ENCODE data around the gene AK9. TPM values are rescaled to one million over a fixed set of nuclear protein-coding genes. Genes with fewer than 3 reads are reported as not detected.

The AK9 gene
- total and polyA plus RNA-seq, 2 of the 8 experiments (the other 6 are each of a cell fraction or from before 2014, with no cell fraction given) = 1.8 to 2.2 TPM

DNA sequence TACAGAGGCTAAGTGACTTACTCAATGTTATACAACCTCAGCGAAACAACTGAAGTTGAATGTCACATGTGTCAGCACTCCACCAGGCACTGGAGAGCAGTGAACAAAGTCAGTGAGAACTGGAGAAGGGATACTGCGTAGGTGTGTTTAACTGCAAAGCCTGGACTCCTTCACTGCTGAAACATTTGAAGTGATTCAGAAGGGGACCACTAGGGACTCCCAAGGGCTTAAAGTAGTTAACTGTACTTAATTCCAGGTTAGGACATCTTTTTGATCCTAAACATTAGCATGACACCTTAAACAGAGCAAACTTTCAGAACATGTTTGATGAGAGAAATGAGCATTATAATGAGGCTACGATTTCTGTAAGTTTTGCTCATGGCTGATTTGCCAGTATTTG is 163.0 kb downstream of the AK9 start:
- Histone ChIP-seq H2BK12ac (ENCODE audit: low read depth, low read length) (no peak overlapping the region), H2BK15ac (ENCODE audit: low read length) (no peak overlapping the region), H2BK5ac (ENCODE audit: low read depth, low read length) (no peak overlapping the region), H4K5ac (ENCODE audit: insufficient read length, low read depth, low read length) (no peak overlapping the region), H2BK20ac (ENCODE audit: low read length) (no peak overlapping the region), H3K9me3 (ENCODE audit: insufficient read depth in 2 of 2, low read depth in 1 of 2, low read length in 1 of 2) (peaks cover 4% of the 10 kb centered on the region in 2 experiments; a peak in 2 of 4 replicates), H3K4me3 (ENCODE audit: extremely low read depth in 1 of 4, insufficient read depth in 2 of 4, low read depth in 3 of 4, low read length in 4 of 4) (no peak overlapping the region), H3K79me1 (ENCODE audit: low read depth, low read length) (no peaks in the 10 kb centered on the region), H2BK120ac (replicated peaks; ENCODE audit: low read depth, low read length) (no peak overlapping the region), H3K27ac (ENCODE audit: low read depth, low read length) (no peak overlapping the region), H4K20me1 (replicated peaks in 1 of 2; ENCODE audit: control insufficient read depth in 1 of 2, insufficient read depth in 2 of 2, low read length in 2 of 2) (no peaks in the 10 kb centered on the region), H4K91ac (replicated peaks; ENCODE audit: insufficient read length, low read length) (no peak overlapping the region), H3K23ac (ENCODE audit: insufficient read length) (no peak overlapping the region), H3K4ac (replicated peaks; ENCODE audit: insufficient read length, low read depth, low read length) (no peak overlapping the region), H3K56ac (replicated peaks; ENCODE audit: insufficient read length, low read depth, low read length) (no peak overlapping the region), H4K8ac (ENCODE audit: extremely low read depth, insufficient read depth, low read length) (no peak overlapping the region), H3K4me2 (ENCODE audit: insufficient read depth in 1 of 2, low read depth in 2 of 2, low read length in 2 of 2) (no peak overlapping the region), H3K4me1 (replicated peaks in 1 of 4; ENCODE audit: control insufficient read depth in 3 of 4, insufficient read depth in 4 of 4, low read length in 3 of 4) (peaks cover 0 to 3% (median 0%) of the 10 kb centered on the region in 4 experiments; a peak in 1 of 7 replicates), H3K27me3 (replicated peaks in 1 of 4; ENCODE audit: control insufficient read depth in 3 of 4, extremely low read depth in 1 of 4, insufficient read depth in 3 of 4, low read length in 3 of 4) (no peaks in the 10 kb centered on the region), H3K36me3 (ENCODE audit: control insufficient read depth in 2 of 4, insufficient read depth in 4 of 4, low read length in 3 of 4) (no peaks in the 10 kb centered on the region; a peak in 1 of 8 replicates), H2AFZ (ENCODE audit: low read length) (no peak overlapping the region), H3K14ac (ENCODE audit: insufficient read length) (no peak overlapping the region), H3K23me2 (ENCODE audit: low read depth, low read length) (no peaks in the 10 kb centered on the region), H3K18ac (ENCODE audit: extremely low read depth, low read length) (no peak overlapping the region), H2AK5ac (ENCODE audit: low read depth, low read length) (no peak overlapping the region), H3K9ac (replicated peaks in 1 of 4; ENCODE audit: extremely low read depth in 1 of 4, low read depth in 3 of 4, low read length in 3 of 4) (no peak overlapping the region), H3K79me2 (ENCODE audit: control insufficient read depth in 1 of 2, insufficient read depth in 2 of 2, low read length in 2 of 2) (no peaks in the 10 kb centered on the region)
- 87% methylated on average over 3 of the region's 3 CpGs; no CpG with 5 or more reads in 1 of the 2 experiments for WGBS, 2 experiments (ENCODE audit: extremely low coverage in 1 of 2, insufficient coverage in 1 of 2, insufficient read length in 1 of 2, insufficient replicate concordance in 2 of 2, low coverage in 1 of 2, low lambda C conversion rate in 2 of 2, missing lambda C conversion rate in 1 of 2)
- FAIRE-seq (no peak), DNase-seq (ENCODE audit: low read depth in 1 of 2, low spot score in 2 of 2) (no peak)
- POLR2A ChIA-PET (ENCODE audit: partially characterized antibody) = no interaction called here
- TF ChIP-seq NANOG (IDR thresholded peaks at IDR 0.05; ENCODE audit: insufficient read depth, low read depth, low read length, poor library complexity, severe bottlenecking) = no peak
- TF ChIP-seq MAFK (IDR thresholded peaks at IDR 0.05; ENCODE audit: low read depth, low read length) = no peak
- TF ChIP-seq RAD21 (IDR thresholded peaks at IDR 0.05 in 1 of 2, conservative IDR thresholded peaks at IDR 0.05 in 1 of 2; ENCODE audit: low read depth in 2 of 2, low read length in 2 of 2) = peak; percentile 47 to 55
- TF ChIP-seq, protein P1, sequence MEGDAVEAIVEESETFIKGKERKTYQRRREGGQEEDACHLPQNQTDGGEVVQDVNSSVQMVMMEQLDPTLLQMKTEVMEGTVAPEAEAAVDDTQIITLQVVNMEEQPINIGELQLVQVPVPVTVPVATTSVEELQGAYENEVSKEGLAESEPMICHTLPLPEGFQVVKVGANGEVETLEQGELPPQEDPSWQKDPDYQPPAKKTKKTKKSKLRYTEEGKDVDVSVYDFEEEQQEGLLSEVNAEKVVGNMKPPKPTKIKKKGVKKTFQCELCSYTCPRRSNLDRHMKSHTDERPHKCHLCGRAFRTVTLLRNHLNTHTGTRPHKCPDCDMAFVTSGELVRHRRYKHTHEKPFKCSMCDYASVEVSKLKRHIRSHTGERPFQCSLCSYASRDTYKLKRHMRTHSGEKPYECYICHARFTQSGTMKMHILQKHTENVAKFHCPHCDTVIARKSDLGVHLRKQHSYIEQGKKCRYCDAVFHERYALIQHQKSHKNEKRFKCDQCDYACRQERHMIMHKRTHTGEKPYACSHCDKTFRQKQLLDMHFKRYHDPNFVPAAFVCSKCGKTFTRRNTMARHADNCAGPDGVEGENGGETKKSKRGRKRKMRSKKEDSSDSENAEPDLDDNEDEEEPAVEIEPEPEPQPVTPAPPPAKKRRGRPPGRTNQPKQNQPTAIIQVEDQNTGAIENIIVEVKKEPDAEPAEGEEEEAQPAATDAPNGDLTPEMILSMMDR (IDR thresholded peaks at IDR 0.05; ENCODE audit: control extremely low read depth in 1 of 3, insufficient read depth in 1 of 3, low read depth in 1 of 3, low read length in 3 of 3) = peak in 2 of 3 experiments; percentile 44 to 53; a peak in 3 of 4 replicates
- CTCF ChIA-PET (ENCODE audit: partially characterized antibody) = interaction anchor here (0.6 to 2.9 kb wide), 22 partner anchors 13 to 527 kb away, joined by 3 to 13 read pairs (median 4); partner anchors contain the start of gene MICAL1
